GM23338 (cell line): ENCODE results near the gene KCND2. TPM values are rescaled to one million over a fixed set of nuclear protein-coding genes. Genes with fewer than 3 reads are reported as not detected.

Experiments
- ATAC-seq: fragments of 200-7000 bp; cut with Tn5 transposase; 3 replicates; pipeline ENCODE4 v1.9.1; 2020
- DNase-seq: peaks from one replicate; pipeline ENCODE4 v3.0.0-alpha.2; 2015; ENCODE audit warnings: low spot score
- H2AFZ ChIP-seq: fragments of 200-600 bp; sonication (generic); 2 replicates; pipeline ENCODE4 v1.8.0; 2016; ENCODE audit warnings: antibody characterized with exemption, mild to moderate bottlenecking, moderate library complexity
- H3F3A ChIP-seq: fragments of 200-600 bp; sonication (generic); replicated peaks from 2 replicates; pipeline ENCODE4 v1.8.0; 2017; ENCODE audit warnings: antibody characterized with exemption, mixed run types, low read depth
- H3K27ac ChIP-seq: fragments of 200-600 bp; sonication (generic); 2 replicates; pipeline ENCODE4 v1.6.1; 2016; ENCODE audit warnings: low read depth
- H3K27me3 ChIP-seq: fragments of 200-600 bp; sonication (generic); 2 replicates; pipeline ENCODE4 v1.8.0; 2016; ENCODE audit warnings: mild to moderate bottlenecking, mixed run types, moderate library complexity; ENCODE audit not compliant: insufficient read depth
- H3K36me3 ChIP-seq: fragments of 200-600 bp; sonication (generic); 2 replicates; pipeline ENCODE4 v1.8.0; 2016; ENCODE audit warnings: mild to moderate bottlenecking; ENCODE audit not compliant: insufficient read depth
- H3K4me1 ChIP-seq: fragments of 200-600 bp; sonication (generic); 2 replicates; pipeline ENCODE4 v1.8.0; 2016; ENCODE audit warnings: mild to moderate bottlenecking, moderate library complexity; ENCODE audit not compliant: insufficient read depth
- H3K4me2 ChIP-seq: fragments of 200-600 bp; sonication (generic); 2 replicates; pipeline ENCODE4 v1.7.1; 2017; ENCODE audit warnings: mixed run types
- H3K4me3 ChIP-seq: fragments of 200-600 bp; sonication (generic); 2 replicates; pipeline ENCODE4 v1.6.1; 2016; ENCODE audit warnings: mixed run types
- H3K79me2 ChIP-seq: fragments of 200-600 bp; sonication (generic); replicated peaks from 2 replicates; pipeline ENCODE4 v1.8.0; 2017; ENCODE audit warnings: mild to moderate bottlenecking; ENCODE audit not compliant: insufficient read depth
- H3K9me2 ChIP-seq: fragments of 200-600 bp; sonication (generic); 2 replicates; pipeline ENCODE4 v1.8.0; 2017; ENCODE audit not compliant: insufficient read depth
- H4K20me1 ChIP-seq: fragments of 200-600 bp; sonication (generic); replicated peaks from 2 replicates; pipeline ENCODE4 v1.8.0; 2017; ENCODE audit warnings: mild to moderate bottlenecking; ENCODE audit not compliant: insufficient read depth
- H3K27ac Mint-ChIP-seq: 2 replicates; pipeline ENCODE4 v1.8.0; 2020; ENCODE audit warnings: inconsistent platforms, mild to moderate bottlenecking, moderate library complexity, mixed read lengths
- H3K27me3 Mint-ChIP-seq: 3 replicates; pipeline ENCODE4 v1.8.0; 2022; ENCODE audit warnings: low read depth, mild to moderate bottlenecking, moderate library complexity, mixed read lengths, inconsistent platforms; ENCODE audit not compliant: insufficient read depth, poor library complexity
- H3K36me3 Mint-ChIP-seq: 3 replicates; pipeline ENCODE4 v1.8.0; 2021; ENCODE audit warnings: low read depth, mild to moderate bottlenecking, inconsistent platforms, moderate library complexity, mixed read lengths
- H3K4me1 Mint-ChIP-seq: 3 replicates; pipeline ENCODE4 v1.8.0; 2020; ENCODE audit warnings: mild to moderate bottlenecking, inconsistent platforms, mixed read lengths
- H3K4me3 Mint-ChIP-seq: 3 replicates; pipeline ENCODE4 v1.8.0; 2021; ENCODE audit warnings: moderate library complexity, mild to moderate bottlenecking, inconsistent platforms, mixed read lengths
- H3K9me3 Mint-ChIP-seq: 3 replicates; pipeline ENCODE4 v1.8.0; 2020; ENCODE audit warnings: moderate library complexity, mild to moderate bottlenecking, inconsistent platforms, mixed read lengths
- CREB1 ChIP-seq: fragments of 250-450 bp; sonication (Bioruptor Pico); IDR thresholded peaks from 2 replicates; pipeline ENCODE4 v1.5.0; 2020; ENCODE audit warnings: low read depth, mild to moderate bottlenecking, moderate library complexity
- CTCF ChIP-seq, 2 experiments: fragments of 200-600 bp in 1 of 2; sonication (generic) in 1 of 2; conservative IDR thresholded peaks; 2 replicates each; pipeline versions ENCODE4 v1.5.1 to v1.6.1; 2016 to 2017; ENCODE audit warnings: antibody characterized with exemption in 2 of 2, low read depth in 2 of 2, mild to moderate bottlenecking in 2 of 2, moderate library complexity in 1 of 2
- ETS1 ChIP-seq: IDR thresholded peaks from 2 replicates; pipeline ENCODE4 v1.6.1; 2016; ENCODE audit warnings: antibody characterized with exemption
- EZH2phosphoT487 ChIP-seq: fragments of 200-600 bp; sonication (generic); IDR thresholded peaks from one replicate; pipeline ENCODE4 v1.8.1; 2018; ENCODE audit warnings: antibody characterized with exemption; ENCODE audit not compliant: unreplicated experiment
- JUNB ChIP-seq: IDR thresholded peaks from one replicate; pipeline ENCODE4 v1.6.1; 2016; ENCODE audit warnings: antibody characterized with exemption; ENCODE audit not compliant: unreplicated experiment
- NANOG ChIP-seq: IDR thresholded peaks from 2 replicates; pipeline ENCODE4 v1.6.1; 2016; ENCODE audit warnings: antibody characterized with exemption, borderline replicate concordance
- STAT1 ChIP-seq: IDR thresholded peaks from one replicate; pipeline ENCODE4 v1.6.1; 2016; ENCODE audit warnings: antibody characterized with exemption; ENCODE audit not compliant: unreplicated experiment
- ZNF114 ChIP-seq: fragments of 250-450 bp; sonication (Bioruptor Pico); IDR thresholded peaks from 2 replicates; pipeline ENCODE4 v1.5.0; 2020; ENCODE audit warnings: mild to moderate bottlenecking, moderate library complexity
- ZNF331 ChIP-seq: fragments of 250-450 bp; sonication (Bioruptor Pico); IDR thresholded peaks from 2 replicates; pipeline ENCODE4 v1.5.0; 2020; ENCODE audit warnings: low read depth, mild to moderate bottlenecking, moderate library complexity
- polyA plus RNA-seq: library from polyadenylated mRNA; unstranded; fragments of >200 nt; fragmentation: Nextera tagmentation; extraction: Ambion mirVana; gene quantifications from 2 replicates; pipeline ENCODE4 v1.2.1, GENCODE V29; 2016
- total RNA-seq: library from RNA; depleted of rRNA; stranded (reverse); fragments of >200 nt; shearing (Covaris generic); gene quantifications from 2 replicates; pipeline ENCODE4 v1.2.3, GENCODE V29; 2014

The KCND2 gene
- total and polyA plus RNA-seq, 2 experiments from 2014 or later: 7.1 to 15.6 TPM

- ATAC-seq (no peak), DNase-seq (no peak)
- Histone ChIP-seq H3F3A (no peaks in the 10 kb centered on the region), H4K20me1 (no peaks in the 10 kb centered on the region), H3K9me2 (0 out of 2 replicates have a peak, but pooled peaks cover under 1% of the 10 kb centered on the region), H3K79me2 (no peaks in the 10 kb centered on the region), H2AFZ (no peak overlapping the region), H3K27me3 (no peaks in the 10 kb centered on the region), H3K27ac (no peak overlapping the region), H3K4me2 (no peak overlapping the region), H3K4me3 (no peak overlapping the region), H3K36me3 (no peaks in the 10 kb centered on the region), H3K4me1 (peaks cover 53% of the 10 kb centered on the region)
- peaks cover 51% of the 10 kb centered on the region for H3K4me1 Mint-ChIP-seq
- H3K4me3 Mint-ChIP-seq: no peak overlapping the region
- TF ChIP-seq CTCF (conservative IDR thresholded peaks at IDR 0.05; ENCODE audit: low read depth in 2 of 2) (no peak), ZNF114 (CRISPR knock-in tag) (no peak)
- no peaks in the 10 kb centered on the region; the same call in 2 of the 3 replicates for H3K9me3 Mint-ChIP-seq
- H3K27ac Mint-ChIP-seq: no peak overlapping the region
- H3K36me3 Mint-ChIP-seq: peaks cover 10% of the 10 kb centered on the region; the same call in 2 of the 3 replicates
- no peaks in the 10 kb centered on the region for H3K27me3 Mint-ChIP-seq
Measured at GRCh38 chr7:120553491-120553890, 280.5 kb downstream of the KCND2 start.

GRCh38 chr7:120554960-120555571, 282.1 kb downstream of the KCND2 start:
- Histone ChIP-seq H3K4me2 (no peak overlapping the region), H3K27me3 (no peaks in the 10 kb centered on the region), H2AFZ (no peak overlapping the region), H3K4me3 (no peak overlapping the region), H3K4me1 (peaks cover 41% of the 10 kb centered on the region), H3F3A (no peaks in the 10 kb centered on the region), H3K36me3 (no peaks in the 10 kb centered on the region), H4K20me1 (no peaks in the 10 kb centered on the region), H3K9me2 (no peaks in the 10 kb centered on the region), H3K27ac (no peak overlapping the region), H3K79me2 (no peaks in the 10 kb centered on the region)
- DNase-seq (peak; percentile 84), ATAC-seq (peak; percentile 95)
- Mint-ChIP-seq H3K4me1 (peaks cover 37% of the 10 kb centered on the region), H3K27me3 (no peaks in the 10 kb centered on the region), H3K4me3 (no peak overlapping the region), H3K36me3 (peaks cover 10% of the 10 kb centered on the region; the same call in 2 of the 3 replicates), H3K9me3 (no peaks in the 10 kb centered on the region; the same call in 2 of the 3 replicates), H3K27ac (no peak overlapping the region)
- TF ChIP-seq JUNB (no peak), CTCF (conservative IDR thresholded peaks at IDR 0.05; ENCODE audit: low read depth in 2 of 2) (peak; percentile 93 to 99)

- Histone ChIP-seq H3K79me2 (no peaks in the 10 kb centered on the region), H3K4me1 (no peaks in the 10 kb centered on the region), H2AFZ (no peak overlapping the region), H4K20me1 (no peaks in the 10 kb centered on the region), H3F3A (no peaks in the 10 kb centered on the region), H3K4me3 (no peak overlapping the region), H3K36me3 (no peaks in the 10 kb centered on the region), H3K27ac (no peak overlapping the region), H3K27me3 (no peaks in the 10 kb centered on the region), H3K9me2 (no peaks in the 10 kb centered on the region), H3K4me2 (no peak overlapping the region)
- Mint-ChIP-seq H3K27ac (no peak overlapping the region), H3K27me3 (no peaks in the 10 kb centered on the region), H3K4me3 (no peak overlapping the region), H3K36me3 (no peaks in the 10 kb centered on the region), H3K4me1 (no peaks in the 10 kb centered on the region), H3K9me3 (no peaks in the 10 kb centered on the region)
- ATAC-seq (no peak), DNase-seq (no peak)
- TF ChIP-seq ZNF331 (no peak), ZNF114 (CRISPR knock-in tag) (no peak), EZH2phosphoT487 (no peak), CTCF (conservative IDR thresholded peaks at IDR 0.05; ENCODE audit: low read depth in 2 of 2) (no peak), NANOG (no peak), ETS1 (no peak), JUNB (no peak), CREB1 (CRISPR knock-in tag) (no peak), STAT1 (no peak)
Measured at GRCh38 chr7:120564145-120564544, 291.2 kb downstream of the KCND2 start.
